HG03354 (cell line): ENCODE measurements around the gene FHIT.

Source experiments
- ATAC-seq: cut with Tn5 transposase; IDR thresholded peaks from one replicate; pipeline ENCODE4 v1.9.1; 2021; ENCODE audit warnings: mild to moderate bottlenecking; ENCODE audit not compliant: unreplicated experiment, poor library complexity, severe bottlenecking

Gene FHIT

DNA sequence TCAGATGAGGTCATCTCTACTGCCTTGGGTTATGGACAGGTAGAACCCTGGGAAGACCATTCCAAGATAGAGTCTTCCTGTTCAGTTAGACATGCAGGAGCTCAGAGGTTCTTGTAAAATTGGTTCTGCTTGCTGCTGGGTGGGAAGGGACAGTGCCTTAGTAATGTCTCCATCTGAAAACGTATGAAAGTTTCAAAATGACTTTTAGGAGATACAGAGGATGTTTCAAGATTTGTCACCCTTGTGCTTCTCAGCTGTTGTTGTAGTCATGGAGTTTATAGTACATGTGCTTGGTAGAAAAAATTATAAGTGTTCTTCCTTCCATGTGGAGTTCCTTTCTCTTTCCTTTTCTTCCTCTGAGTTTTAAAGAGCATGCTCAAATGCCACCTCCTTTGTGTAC lies 1316.2 kb downstream of the FHIT start:
- peak; percentile 92 for ATAC-seq

DNA sequence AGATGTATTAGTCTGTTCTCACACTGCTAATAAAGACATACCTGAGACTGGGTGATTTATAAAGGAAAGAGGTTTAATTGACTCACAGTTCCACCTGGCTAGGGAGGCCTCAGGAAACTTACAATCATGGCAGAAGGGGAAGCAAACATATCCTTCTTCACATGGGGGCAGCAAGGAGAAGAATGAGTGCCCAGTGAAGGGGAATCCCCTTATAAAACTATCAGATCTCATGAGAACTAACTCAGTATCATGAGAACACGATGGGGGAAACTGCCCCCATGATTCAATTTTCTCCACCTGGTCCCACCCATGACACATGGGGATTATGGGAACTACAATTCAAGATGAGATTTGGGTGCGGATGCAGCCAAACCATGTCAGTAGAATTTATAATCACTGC lies 1316.7 kb downstream of the FHIT start:
- ATAC-seq = peak; percentile 8

DNA sequence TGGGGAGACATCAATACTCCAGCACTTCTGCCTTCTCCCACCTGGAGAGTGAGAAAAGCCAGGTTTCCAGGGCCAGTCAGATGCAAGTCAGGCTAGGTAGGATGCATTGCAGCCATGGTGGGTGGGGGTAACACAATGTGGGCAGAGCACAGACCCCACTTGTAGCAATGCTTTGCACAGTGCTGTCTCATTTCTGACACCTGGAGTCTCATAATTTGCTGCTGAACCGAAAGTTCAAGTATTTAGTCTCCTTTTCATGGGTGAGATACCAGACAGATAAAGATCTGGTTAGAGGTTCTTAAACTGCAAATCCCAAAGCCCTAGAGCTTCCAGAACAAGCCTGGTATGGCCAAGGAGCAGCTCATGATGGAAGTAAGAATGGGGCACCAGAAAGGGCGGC lies 1321.1 kb downstream of the FHIT start:
- ATAC-seq = no peak

DNA sequence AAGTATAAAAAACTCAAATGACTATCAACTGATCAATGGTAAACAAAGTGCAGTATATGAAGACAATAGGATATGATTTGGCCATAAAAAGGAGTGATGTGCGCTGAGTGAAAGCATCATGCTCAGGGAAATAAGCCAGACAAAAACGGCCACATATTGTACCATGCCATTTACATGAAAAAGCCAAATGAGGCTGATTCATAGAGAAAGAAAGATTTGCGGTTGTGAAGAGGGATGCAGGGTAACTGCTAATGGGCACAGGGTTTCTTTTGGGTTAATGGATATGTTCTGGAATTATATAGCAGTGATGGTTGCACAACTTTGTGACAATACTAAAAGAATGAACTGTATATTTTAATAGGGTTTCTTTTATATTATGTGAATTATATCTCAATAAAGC lies 1324.2 kb downstream of the FHIT start:
- ATAC-seq = no peak

- no peak for ATAC-seq
Measured at GRCh38 chr3:59925946-59926345, 1325.3 kb downstream of the FHIT start.

GRCh38 chr3:59922192-59922591 lies 1329.1 kb downstream of the FHIT start:
- ATAC-seq = no peak

- ATAC-seq = no peak
Measured at GRCh38 chr3:59920822-59921221, 1330.4 kb downstream of the FHIT start.

- ATAC-seq = no peak
Measured at GRCh38 chr3:59919586-59919985, 1331.7 kb downstream of the FHIT start.

- no peak for ATAC-seq
Measured at GRCh38 chr3:59914251-59914650, 1337.0 kb downstream of the FHIT start.

DNA sequence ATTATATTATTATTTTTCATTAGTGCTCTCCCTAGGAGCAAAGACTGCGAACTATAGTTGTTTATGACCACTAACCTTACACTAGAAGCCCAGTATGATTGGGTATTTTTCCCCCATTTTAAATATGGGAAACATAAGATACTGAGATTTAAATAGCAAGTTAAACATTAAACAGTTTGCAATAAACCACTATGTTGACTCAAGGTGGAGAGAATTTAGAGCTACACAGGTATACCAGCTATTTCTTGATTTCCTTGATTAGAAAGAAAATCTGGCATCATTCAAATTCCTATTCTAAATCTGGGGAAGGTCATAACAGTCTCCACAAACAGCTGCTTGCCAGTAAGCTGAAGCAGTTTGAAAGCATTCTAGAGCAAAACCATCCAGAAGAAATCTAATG lies 1337.6 kb downstream of the FHIT start:
- ATAC-seq = no peak

- no peak for ATAC-seq
Measured at GRCh38 chr3:59908701-59909100, 1342.6 kb downstream of the FHIT start.

DNA sequence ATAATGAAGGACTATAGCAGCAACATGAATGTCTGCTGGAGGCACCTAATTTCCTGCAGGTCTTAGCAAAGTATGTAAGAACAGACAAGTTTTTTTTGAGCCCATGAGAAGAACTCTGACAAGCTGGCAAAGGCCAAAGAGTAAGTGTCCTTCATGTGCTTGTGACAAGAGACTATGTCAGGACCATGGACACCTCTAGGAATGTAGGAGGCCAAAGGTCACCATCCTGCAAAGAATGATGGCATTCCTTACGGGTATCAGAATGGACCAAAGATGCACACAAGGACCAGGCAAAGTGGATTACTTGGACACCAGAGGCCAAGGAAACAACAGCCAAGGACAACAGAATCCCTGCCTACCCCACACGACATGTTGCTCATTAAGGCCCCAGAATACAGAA lies 1343.0 kb downstream of the FHIT start:
- ATAC-seq = no peak

- no peak for ATAC-seq
Measured at GRCh38 chr3:59904296-59904695, 1347.0 kb downstream of the FHIT start.

- ATAC-seq = no peak
Measured at GRCh38 chr3:59899061-59899460, 1352.2 kb downstream of the FHIT start.

DNA sequence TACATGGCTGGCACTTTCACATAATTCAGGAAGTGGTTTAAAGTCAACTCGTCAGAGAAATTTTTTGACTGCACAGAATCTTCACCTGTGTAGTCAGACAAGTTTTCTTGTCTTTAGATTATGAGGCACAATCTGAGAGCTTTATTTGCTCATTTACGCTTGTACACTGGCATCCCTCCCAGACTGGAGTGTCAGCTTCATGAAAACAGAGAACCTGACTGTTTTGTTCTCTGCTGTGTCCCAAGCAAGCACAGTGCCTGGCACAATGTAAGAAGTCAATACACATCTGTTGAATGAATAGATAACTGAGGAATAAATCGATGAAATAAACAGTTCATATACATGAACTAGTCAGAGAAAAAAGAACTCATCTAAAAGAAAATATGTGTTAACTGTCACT lies 1355.3 kb downstream of the FHIT start:
- ATAC-seq = no peak

DNA sequence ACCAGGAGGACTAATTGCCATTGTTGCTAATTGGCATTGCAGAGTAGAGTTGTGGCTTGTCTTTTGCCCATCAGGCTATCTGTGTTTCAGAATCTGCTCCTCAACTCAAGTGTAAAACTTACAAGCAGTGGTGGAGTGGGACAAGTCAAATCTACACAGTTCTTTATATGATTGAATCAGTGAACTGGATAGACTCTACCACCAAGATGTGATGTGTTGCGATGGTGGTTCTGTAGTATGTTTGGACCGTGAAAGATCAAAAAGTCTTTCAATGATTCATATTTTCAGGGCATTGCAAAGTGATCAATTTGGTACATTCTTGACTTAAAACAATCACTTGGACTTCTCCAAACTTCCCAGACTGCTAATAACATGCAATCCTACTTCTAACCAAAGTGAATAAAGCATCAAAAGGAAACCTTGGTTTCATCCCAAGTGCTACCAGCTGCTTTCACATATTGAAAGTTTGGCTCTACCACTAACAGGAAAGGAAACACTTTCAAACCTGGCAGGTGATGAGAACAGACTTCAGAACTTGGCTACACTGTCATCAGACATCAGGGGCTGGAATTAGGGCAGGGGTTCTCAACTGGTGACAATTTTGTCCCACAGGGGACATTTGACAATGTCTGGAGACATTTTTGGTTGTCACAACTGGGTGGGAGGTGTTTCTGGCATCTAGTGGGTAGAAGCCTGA lies 1356.7 kb downstream of the FHIT start:
- no peak for ATAC-seq

DNA sequence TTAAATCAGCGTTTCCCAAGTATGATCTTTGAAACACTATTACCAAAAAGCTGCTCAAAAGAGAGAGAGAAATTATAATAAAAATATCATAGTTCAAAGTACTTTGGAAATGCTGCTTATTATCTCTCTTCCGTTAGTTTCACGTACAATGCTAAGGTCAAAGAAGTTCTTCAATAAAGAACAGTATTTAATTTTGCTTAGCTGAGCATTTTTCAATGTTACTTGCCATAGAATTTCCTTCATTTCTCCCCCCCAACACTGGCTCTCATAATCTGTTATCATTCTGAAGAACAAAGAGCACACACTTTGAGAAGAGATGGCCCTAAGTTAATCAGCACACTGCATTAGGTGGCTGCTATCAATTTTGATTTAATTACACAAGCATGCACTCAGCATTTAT lies 1360.6 kb downstream of the FHIT start:
- no peak for ATAC-seq

GRCh38 chr3:59886790-59887189 lies 1364.5 kb downstream of the FHIT start:
- ATAC-seq = no peak

- ATAC-seq = no peak
Measured at GRCh38 chr3:59885899-59886400, 1365.3 kb downstream of the FHIT start.

- ATAC-seq = no peak
Measured at GRCh38 chr3:59885101-59885500, 1366.2 kb downstream of the FHIT start.

DNA sequence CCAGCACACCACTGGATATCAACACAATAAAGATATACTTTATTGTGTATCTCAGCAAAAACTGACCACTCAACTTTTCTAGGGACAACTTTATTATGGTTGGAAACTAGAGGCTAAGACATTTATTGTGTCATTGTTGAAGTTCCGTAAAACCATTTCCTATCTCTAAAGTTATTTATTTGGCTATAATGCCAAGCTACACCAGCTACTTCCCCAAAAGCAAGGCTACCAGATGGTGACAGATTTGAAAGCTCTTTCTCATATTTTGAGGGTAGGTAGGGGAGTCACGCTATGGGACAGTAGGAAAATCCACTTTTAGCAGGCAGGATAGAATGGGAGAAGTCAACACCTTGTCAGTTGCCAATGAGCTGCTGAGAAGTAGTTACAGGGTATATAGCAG lies 1366.8 kb downstream of the FHIT start:
- ATAC-seq = no peak

DNA sequence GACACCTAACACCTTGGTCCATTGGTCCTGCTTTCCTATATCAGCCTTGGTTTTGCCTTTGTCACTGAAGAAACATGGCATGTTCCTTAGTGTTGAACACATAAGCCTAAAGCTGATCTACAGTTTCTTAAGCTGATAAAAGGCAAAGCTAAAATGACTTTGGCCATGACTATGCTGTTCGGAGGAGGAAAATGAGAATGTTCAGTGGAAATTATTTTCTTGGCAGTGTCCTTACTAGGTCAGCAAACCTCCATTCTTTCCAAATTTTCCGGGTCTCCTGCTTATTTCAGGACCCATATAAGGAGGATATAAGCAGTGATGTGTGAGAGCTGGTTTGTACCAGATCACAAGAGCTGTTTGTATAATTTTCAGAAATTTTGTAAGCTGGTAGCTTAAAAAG lies 1368.5 kb downstream of the FHIT start:
- no peak for ATAC-seq
